GM21529 (cell line): Measurements from ENCODE around the gene ATP6V0C.
"Not testable (repeated sequence)": the region's sequence is repeated elsewhere in the genome, so short reads cannot be mapped to it uniquely, and the experiment has no call there.

Experiments
- ATAC-seq: cut with Tn5 transposase; IDR thresholded peaks from one replicate; pipeline ENCODE4 v1.9.1; 2021; ENCODE audit not compliant: unreplicated experiment

The ATP6V0C gene

DNA sequence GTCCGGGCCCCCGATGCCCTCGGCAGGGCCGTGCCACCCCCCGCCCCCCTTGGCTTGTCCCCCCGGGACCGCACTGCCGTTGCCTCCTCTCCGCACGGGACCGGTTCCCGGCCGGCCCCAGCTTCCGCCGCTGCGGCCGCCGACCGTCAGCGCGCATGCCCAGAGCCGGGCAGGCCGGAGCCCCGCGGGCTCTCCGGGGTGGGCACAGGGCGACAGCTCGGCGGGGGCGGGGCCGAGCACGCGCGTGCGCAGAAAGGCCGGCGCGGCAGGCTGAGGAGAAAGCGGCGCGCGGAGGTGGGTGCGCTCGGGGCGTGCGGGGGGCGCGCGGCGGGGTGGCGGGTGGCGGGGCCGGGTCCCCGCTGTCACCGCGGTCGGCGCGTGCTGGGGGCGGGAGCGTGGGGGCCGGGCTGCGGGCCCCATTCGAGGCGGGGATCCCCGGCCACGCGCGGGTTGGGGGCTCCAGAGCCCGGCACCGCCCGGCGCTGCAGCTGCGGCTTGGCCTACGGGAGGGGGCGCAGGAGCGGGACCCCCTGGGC, 38.8 kb upstream of the ATP6V0C start, which contains the start of gene TBC1D24:
TSS of gene TBC1D24 (plus strand) at position 251 of the 536 bp plus-strand sequence. CDS start 21,022 bp downstream, outside the sequence.
- ATAC-seq = peak; percentile 51

DNA sequence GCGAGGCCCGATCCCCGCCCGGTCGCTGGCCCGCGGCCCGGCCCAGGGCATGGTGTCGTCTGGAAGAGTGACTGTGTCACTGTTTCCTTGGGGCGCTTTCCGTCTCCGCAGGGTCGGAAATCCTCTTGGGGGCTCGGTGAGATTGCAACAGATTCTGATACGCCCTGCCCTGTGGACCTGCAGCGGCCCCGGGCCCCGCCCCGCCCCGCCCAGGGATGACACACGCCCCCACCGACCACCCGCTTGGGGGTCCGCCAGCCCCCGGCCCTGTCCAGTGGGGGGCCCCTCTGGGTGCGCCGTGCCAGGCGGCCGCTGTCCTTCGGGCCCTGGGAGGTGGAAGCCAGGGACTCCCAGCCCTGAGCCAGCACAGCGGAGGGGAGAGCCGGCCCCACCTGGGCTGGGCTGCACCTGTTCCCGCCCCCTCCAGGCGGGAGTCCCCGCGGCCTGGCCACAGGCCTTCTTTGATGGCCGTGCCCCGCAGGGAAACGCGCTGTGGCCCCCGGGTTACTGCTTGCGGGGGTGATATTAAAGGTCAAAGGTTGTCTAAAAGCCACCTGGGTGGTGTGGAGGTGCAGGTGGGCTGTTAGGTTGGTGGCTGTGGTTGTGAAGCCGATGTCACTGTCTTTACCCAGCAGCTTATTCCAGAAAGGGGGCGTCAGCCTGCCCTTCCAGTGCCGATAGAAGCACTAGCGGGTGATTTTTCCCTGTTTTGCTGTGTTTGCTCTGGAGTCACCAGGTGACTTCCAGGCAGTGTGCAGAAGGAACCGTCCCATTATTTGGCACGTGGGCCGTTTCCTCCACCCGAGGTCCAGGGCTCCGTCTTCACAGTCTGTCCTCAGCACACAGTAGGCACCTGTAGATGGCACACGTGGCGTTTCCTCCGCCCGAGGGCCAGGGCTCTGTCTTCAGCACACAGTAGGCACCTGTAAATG, 38.1 kb upstream of the ATP6V0C start:
- ATAC-seq = no peak

DNA sequence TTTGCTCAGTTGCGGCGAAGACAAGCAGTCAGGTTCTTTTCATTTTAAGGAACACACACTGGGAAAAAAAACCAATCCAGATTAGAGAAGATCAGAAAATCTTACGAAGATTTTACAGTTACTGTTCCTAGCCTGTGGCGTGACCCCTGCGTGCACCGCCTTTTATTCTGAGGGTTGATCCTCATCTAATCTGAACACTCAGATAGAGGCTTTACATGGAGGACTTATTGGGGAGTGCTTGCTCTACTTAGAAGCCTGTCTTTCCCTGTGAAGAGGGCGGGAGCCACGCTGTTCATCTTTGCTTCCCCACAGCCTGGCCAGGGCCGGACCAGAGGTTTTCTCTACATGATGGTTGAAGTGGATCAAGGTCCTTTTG, 37.4 kb upstream of the ATP6V0C start:
- ATAC-seq = no peak

GRCh38 chr16:2476741-2477140, 37.0 kb upstream of the ATP6V0C start:
- no peak for ATAC-seq

- ATAC-seq = no peak
These were observed 36.4 kb upstream of the ATP6V0C start for GRCh38 chr16:2477327-2477726.

- no peak for ATAC-seq
These were observed 35.5 kb upstream of the ATP6V0C start for GRCh38 chr16:2478279-2478678.

GRCh38 chr16:2479996-2480395, 33.8 kb upstream of the ATP6V0C start:
- ATAC-seq = not testable (repeated sequence)

GRCh38 chr16:2480948-2481347, 32.8 kb upstream of the ATP6V0C start:
- ATAC-seq = no peak

DNA sequence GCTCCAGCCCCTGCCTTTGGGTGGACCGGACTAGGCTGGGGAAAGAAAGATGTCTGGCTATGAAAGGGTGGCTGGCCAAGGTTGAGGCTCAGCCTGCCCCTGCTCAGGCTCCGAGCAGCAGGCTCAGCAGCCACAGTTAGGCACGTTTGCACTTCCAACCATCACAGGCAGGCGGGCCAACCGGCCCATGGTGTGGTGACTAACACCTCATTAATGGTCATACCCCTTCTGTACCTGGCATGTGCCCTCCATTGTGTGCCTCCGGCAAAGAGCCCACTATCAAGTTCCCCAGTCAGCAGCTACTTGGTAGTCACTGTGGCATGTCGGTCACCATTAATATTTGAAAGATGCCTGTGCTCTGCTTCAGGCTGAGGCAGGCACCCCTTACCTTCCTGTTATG, 32.1 kb upstream of the ATP6V0C start:
- no peak for ATAC-seq

- ATAC-seq = no peak
These were observed 31.5 kb upstream of the ATP6V0C start for GRCh38 chr16:2482249-2482648.

DNA sequence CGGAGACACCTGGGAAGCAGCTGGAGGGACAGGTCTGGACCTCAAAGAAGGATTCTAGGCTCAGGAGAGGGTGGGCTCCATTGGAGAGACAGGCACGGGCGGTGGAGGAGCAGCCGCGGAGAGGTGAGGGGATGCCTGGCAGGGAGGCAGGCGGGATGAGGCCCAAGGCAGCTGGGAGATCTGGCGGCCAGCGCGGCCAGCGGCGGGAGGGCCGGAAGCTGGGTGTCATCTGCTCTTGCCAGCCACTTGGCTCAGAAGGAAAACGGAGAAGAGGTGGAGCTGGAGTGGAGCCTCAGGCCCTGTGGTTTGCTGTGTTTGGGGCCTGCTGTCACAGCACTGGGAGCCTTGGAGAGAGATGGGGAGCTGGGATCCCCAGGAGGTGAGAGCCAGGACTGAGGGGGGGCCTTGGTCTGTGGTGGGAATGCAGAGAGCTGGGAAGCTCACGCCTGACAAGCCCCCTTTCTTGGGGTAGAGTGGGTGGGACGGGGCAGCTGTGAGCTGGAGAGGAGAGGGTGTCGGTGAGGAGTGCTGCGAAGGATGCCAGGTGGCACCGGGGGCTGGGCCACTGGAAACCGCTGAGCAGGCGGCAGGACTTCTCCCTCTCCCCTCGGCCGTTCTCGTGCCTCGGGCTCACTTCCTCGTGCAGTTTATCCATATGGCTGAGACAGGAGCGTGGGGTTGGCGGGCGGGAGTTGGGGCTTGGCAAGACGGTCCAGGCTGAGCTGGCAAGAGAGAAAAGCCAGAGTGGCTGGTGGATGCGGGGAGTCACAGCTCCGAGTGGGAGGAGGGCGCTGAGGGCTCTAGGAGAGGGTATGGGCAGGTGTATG, 30.8 kb upstream of the ATP6V0C start:
- ATAC-seq = no peak

GRCh38 chr16:2483939-2484897, 29.5 kb upstream of the ATP6V0C start:
- ATAC-seq = no peak

GRCh38 chr16:2484898-2485508, 28.7 kb upstream of the ATP6V0C start:
- ATAC-seq = no peak

DNA sequence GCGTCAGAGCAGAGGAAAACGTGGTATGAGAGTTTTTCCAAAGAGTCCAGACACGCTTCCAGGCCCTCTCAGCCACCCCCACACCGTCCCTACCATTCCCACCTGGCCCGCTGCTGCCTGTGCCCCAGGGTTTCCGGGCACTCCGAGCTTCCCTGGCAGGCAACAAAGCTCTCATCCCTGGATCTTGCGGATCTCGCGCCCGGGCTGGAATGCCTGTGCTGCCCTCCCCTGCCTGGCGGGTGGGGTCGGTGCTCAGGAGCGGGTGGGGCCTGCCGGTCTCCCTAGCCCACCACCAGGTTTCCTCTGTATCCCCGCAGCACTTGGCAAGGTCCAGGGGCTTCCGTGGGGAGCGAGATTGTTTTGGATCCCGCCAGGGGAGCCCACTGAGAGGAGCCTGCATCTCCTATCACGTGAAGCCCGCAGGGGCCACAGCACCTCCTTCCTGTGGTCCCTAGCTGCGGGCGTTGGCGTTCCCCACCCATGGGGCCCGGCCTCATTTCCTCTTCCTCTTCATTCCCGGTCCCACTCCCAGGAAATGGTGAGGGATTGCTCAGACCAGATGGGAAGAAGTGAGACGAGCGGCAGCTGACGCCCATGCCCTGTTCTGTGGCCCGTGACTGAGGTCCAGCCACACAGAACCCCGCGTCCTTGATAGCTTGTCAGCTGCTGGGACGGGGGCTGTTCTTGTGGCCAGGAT, 27.8 kb upstream of the ATP6V0C start:
- ATAC-seq = no peak

GRCh38 chr16:2486645-2487516, 26.9 kb upstream of the ATP6V0C start:
- peak; percentile 69 for ATAC-seq

DNA sequence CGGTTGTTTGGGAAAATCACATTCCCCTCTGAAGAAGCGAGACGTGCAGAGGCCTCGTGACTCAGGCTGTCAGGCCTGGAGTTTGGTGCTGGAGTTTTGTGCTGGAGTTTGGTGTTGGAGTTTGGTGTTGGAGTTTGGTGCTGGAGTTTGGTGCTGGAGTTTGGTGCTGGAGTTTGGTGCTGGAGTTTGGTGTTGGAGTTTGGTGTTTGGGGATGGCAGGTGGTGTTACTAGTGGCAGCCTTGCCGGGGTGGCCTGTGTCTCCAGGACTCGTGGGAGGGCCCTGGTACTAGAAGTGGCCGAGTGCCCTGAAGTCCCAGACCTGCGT, 26.3 kb upstream of the ATP6V0C start:
- no peak for ATAC-seq

GRCh38 chr16:2487903-2488531, 25.7 kb upstream of the ATP6V0C start:
- no peak for ATAC-seq

GRCh38 chr16:2489581-2489980, 24.2 kb upstream of the ATP6V0C start:
- ATAC-seq = no peak
